Measurements from ENCODE around the gene IRAK2. TPM values are rescaled to one million over a fixed set of nuclear protein-coding genes. Genes with fewer than 3 reads are reported as not detected.

Gene IRAK2
- total and polyA plus RNA-seq, 2 of the 8 experiments (the other 6 are each of a cell fraction or from before 2014, with no cell fraction given): 1.5 TPM

DNA sequence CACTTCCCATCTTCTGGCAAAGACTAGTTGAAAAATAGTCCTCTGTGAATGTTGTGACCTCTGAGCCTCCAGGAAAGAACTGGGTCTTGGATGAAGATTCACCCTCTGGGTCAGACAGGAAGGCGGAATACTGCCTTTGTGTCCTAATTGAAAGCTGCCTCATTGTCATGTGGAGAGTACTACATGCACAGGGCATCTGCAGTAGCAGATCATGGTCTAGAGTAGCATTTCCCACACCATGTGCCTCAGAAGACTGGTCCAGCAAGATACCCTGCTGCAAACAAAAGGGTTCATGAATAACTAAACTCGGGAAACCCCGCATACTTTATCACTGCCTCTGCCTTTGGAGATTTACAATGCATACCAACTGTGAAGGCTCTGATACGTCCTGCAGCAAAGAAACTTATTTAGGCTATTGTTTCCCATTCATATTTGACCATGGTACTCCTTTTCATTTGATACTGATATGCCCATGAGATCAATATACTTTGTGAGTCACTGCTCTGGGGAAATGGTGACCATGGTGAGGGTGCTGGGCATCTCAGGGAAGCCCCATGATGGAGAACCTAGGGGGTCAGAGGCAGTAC is 22.7 kb downstream of the IRAK2 start:
- H4K20me1 ChIP-seq (replicated peaks in 1 of 2; ENCODE audit: control insufficient read depth in 1 of 2, insufficient read depth in 2 of 2, low read length in 2 of 2): no peaks in the 10 kb centered on the region
- DNase-seq (ENCODE audit: low read depth in 1 of 2, low spot score in 2 of 2) (no peak), FAIRE-seq (no peak)
- H2AK5ac ChIP-seq (ENCODE audit: low read depth, low read length): no peak overlapping the region
- H3K9ac ChIP-seq (replicated peaks in 1 of 4; ENCODE audit: extremely low read depth in 1 of 4, low read depth in 3 of 4, low read length in 3 of 4): no peak overlapping the region
- H3K14ac ChIP-seq (ENCODE audit: insufficient read length): no peak overlapping the region
- no peak overlapping the region for H3K56ac ChIP-seq (replicated peaks; ENCODE audit: insufficient read length, low read depth, low read length)
- H3K18ac ChIP-seq (ENCODE audit: extremely low read depth, low read length): no peak overlapping the region
- H4K5ac ChIP-seq (ENCODE audit: insufficient read length, low read depth, low read length): no peak overlapping the region
- 79% methylated on average over 4 of the region's 4 CpGs; no CpG with 5 or more reads in 1 of the 2 experiments for WGBS, 2 experiments (ENCODE audit: extremely low coverage in 1 of 2, insufficient coverage in 1 of 2, insufficient read length in 1 of 2, insufficient replicate concordance in 2 of 2, low coverage in 1 of 2, low lambda C conversion rate in 2 of 2, missing lambda C conversion rate in 1 of 2)
- peak overlapping the region; percentile 71; the same call in 1 of the 2 replicates for H2AFZ ChIP-seq (ENCODE audit: low read length)
- no peak overlapping the region for H3K27ac ChIP-seq (ENCODE audit: low read depth, low read length)
- H3K23me2 ChIP-seq (ENCODE audit: low read depth, low read length): peaks cover 2% of the 10 kb centered on the region; the same call in 1 of the 2 replicates
- H3K27me3 ChIP-seq (replicated peaks in 1 of 4; ENCODE audit: control insufficient read depth in 3 of 4, extremely low read depth in 1 of 4, insufficient read depth in 3 of 4, low read length in 3 of 4): no peaks in the 10 kb centered on the region
- H2BK20ac ChIP-seq (ENCODE audit: low read length): no peak overlapping the region
- no peak overlapping the region for H2BK120ac ChIP-seq (replicated peaks; ENCODE audit: low read depth, low read length)
- H3K9me3 ChIP-seq (ENCODE audit: insufficient read depth in 2 of 2, low read depth in 1 of 2, low read length in 1 of 2): no peaks in the 10 kb centered on the region
- no peaks in the 10 kb centered on the region for H3K79me2 ChIP-seq (ENCODE audit: control insufficient read depth in 1 of 2, insufficient read depth in 2 of 2, low read length in 2 of 2)
- POLR2A ChIA-PET (ENCODE audit: partially characterized antibody): interaction anchor here (1.4 kb wide), 1 partner anchor 25 kb away, joined by 5 read pairs; no protein-coding TSS in a partner anchor
- H3K79me1 ChIP-seq (ENCODE audit: low read depth, low read length): no peaks in the 10 kb centered on the region
- CTCF ChIA-PET (ENCODE audit: partially characterized antibody): interaction anchor here (0.5 to 2.1 kb wide), 4 partner anchors 10 to 100 kb away, joined by 3 to 6 read pairs (median 6); no protein-coding TSS in a partner anchor
- no peak overlapping the region for H3K23ac ChIP-seq (ENCODE audit: insufficient read length)
- H3K4me2 ChIP-seq (ENCODE audit: insufficient read depth in 1 of 2, low read depth in 2 of 2, low read length in 2 of 2): peak overlapping the region in 1 of 2 experiments; percentile 11; a peak in 1 of 4 replicates
- peak overlapping the region; percentile 51; the same call in 1 of the 2 replicates for H2BK12ac ChIP-seq (ENCODE audit: low read depth, low read length)
- H3K4me1 ChIP-seq (replicated peaks in 1 of 4; ENCODE audit: control insufficient read depth in 3 of 4, insufficient read depth in 4 of 4, low read length in 3 of 4): peaks cover 0 to 10% (median 8%) of the 10 kb centered on the region in 4 experiments; a peak in 5 of 7 replicates
- H4K91ac ChIP-seq (replicated peaks; ENCODE audit: insufficient read length, low read length): no peak overlapping the region
- H2BK15ac ChIP-seq (ENCODE audit: low read length): no peak overlapping the region
- H2BK5ac ChIP-seq (ENCODE audit: low read depth, low read length): no peak overlapping the region
- no peak overlapping the region for H4K8ac ChIP-seq (ENCODE audit: extremely low read depth, insufficient read depth, low read length)
- no peak overlapping the region for H3K4ac ChIP-seq (replicated peaks; ENCODE audit: insufficient read length, low read depth, low read length)
- H3K4me3 ChIP-seq (ENCODE audit: extremely low read depth in 1 of 4, insufficient read depth in 2 of 4, low read depth in 3 of 4, low read length in 4 of 4): no peak overlapping the region
- no peaks in the 10 kb centered on the region for H3K36me3 ChIP-seq (ENCODE audit: control insufficient read depth in 2 of 4, insufficient read depth in 4 of 4, low read length in 3 of 4)
- TF ChIP-seq, protein P1, sequence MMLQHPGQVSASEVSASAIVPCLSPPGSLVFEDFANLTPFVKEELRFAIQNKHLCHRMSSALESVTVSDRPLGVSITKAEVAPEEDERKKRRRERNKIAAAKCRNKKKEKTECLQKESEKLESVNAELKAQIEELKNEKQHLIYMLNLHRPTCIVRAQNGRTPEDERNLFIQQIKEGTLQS (IDR thresholded peaks at IDR 0.05; ENCODE audit: insufficient read depth, low read depth, low read length): no peak
- TF ChIP-seq EP300 (IDR thresholded peaks at IDR 0.05; ENCODE audit: borderline replicate concordance in 1 of 2, low read depth in 2 of 2, low read length in 2 of 2) (no peak), BRCA1 (IDR thresholded peaks at IDR 0.05; ENCODE audit: low read depth, low read length) (no peak), SP4 (IDR thresholded peaks at IDR 0.05; ENCODE audit: low read length) (no peak), BCL11A (IDR thresholded peaks at IDR 0.05; ENCODE audit: low read depth in 2 of 2, low read length in 2 of 2) (no peak), CREB1 (IDR thresholded peaks at IDR 0.05) (no peak), TAF1 (IDR thresholded peaks at IDR 0.05; ENCODE audit: low read depth, low read length) (no peak), POLR2A (IDR thresholded peaks at IDR 0.05; ENCODE audit: control extremely low read depth in 1 of 2, low read depth in 2 of 2, low read length in 2 of 2) (no peak), BACH1 (IDR thresholded peaks at IDR 0.05; ENCODE audit: low read length) (no peak)
- TF ChIP-seq, protein P2, sequence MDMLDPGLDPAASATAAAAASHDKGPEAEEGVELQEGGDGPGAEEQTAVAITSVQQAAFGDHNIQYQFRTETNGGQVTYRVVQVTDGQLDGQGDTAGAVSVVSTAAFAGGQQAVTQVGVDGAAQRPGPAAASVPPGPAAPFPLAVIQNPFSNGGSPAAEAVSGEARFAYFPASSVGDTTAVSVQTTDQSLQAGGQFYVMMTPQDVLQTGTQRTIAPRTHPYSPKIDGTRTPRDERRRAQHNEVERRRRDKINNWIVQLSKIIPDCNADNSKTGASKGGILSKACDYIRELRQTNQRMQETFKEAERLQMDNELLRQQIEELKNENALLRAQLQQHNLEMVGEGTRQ (IDR thresholded peaks at IDR 0.05; ENCODE audit: low read length): no peak

Data from H1 (cell line).